NCI-H226 (cell line): ENCODE results near the gene PTGES3L.
A peak's percentile ranks its signal among the peaks of the same experiment; 100 is the strongest.
"Not testable (repeated sequence)": the region's sequence is repeated elsewhere in the genome, so short reads cannot be mapped to it uniquely, and the experiment has no call there.

ENCODE experiments used
- DNase-seq: peaks from one replicate; pipeline ENCODE4 v3.0.0-alpha.2; 2015

Gene PTGES3L

GRCh38 chr17:42980274-42980765 lies 440 bp upstream of the PTGES3L start, which contains the start of gene RUNDC1:
Gene RUNDC1, plus strand, starts transcription at chr17:42980565. Its CDS starts 12 bp downstream, at chr17:42980577.
- DNase-seq = peak; percentile 79

GRCh38 chr17:42975701-42976100 lies 4.2 kb downstream of the PTGES3L start:
- DNase-seq = not testable (repeated sequence)

GRCh38 chr17:42975265-42975664 lies 4.6 kb downstream of the PTGES3L start:
- no peak for DNase-seq

GRCh38 chr17:42973323-42973722 lies 6.6 kb downstream of the PTGES3L start:
- not testable (repeated sequence) for DNase-seq

GRCh38 chr17:42971589-42971988 lies 8.3 kb downstream of the PTGES3L start:
- no peak for DNase-seq

- no peak for DNase-seq
These were observed 10.8 kb downstream of the PTGES3L start for GRCh38 chr17:42969001-42969581.

- no peak for DNase-seq
These were observed 12.0 kb downstream of the PTGES3L start for GRCh38 chr17:42967925-42968324.

- DNase-seq = peak; percentile 89
These were observed 15.5 kb downstream of the PTGES3L start, which contains the start of gene AARSD1 for GRCh38 chr17:42964161-42964932. Gene AARSD1, minus strand, starts transcription at chr17:42964454. Its CDS starts 14 bp downstream, at chr17:42964440.

- DNase-seq = no peak
These were observed 26.2 kb downstream of the PTGES3L start for GRCh38 chr17:42953669-42954068.

GRCh38 chr17:42950044-42950783 lies 29.7 kb downstream of the PTGES3L start:
- DNase-seq = no peak

GRCh38 chr17:42946812-42947211 lies 33.1 kb downstream of the PTGES3L start:
- DNase-seq = no peak

- no peak for DNase-seq
These were observed 35.7 kb downstream of the PTGES3L start for GRCh38 chr17:42944211-42944610.

- peak; percentile 37 for DNase-seq
These were observed 41.9 kb downstream of the PTGES3L start for GRCh38 chr17:42937712-42938596.

- no peak for DNase-seq
These were observed 50.4 kb downstream of the PTGES3L start for GRCh38 chr17:42929497-42929844.

- peak; percentile 93 for DNase-seq
These were observed 51.0 kb downstream of the PTGES3L start for GRCh38 chr17:42928714-42929496.

GRCh38 chr17:42924891-42925290 lies 55.0 kb downstream of the PTGES3L start:
- no peak for DNase-seq

- DNase-seq = not testable (repeated sequence)
These were observed 56.4 kb downstream of the PTGES3L start for GRCh38 chr17:42923472-42923871.

- no peak for DNase-seq
These were observed 57.6 kb downstream of the PTGES3L start for GRCh38 chr17:42922294-42922693.

- no peak for DNase-seq
These were observed 59.0 kb downstream of the PTGES3L start for GRCh38 chr17:42920922-42921321.

- DNase-seq = no peak
These were observed 59.6 kb downstream of the PTGES3L start for GRCh38 chr17:42920106-42920900.
